ENCODE results near the gene CTDSP1. TPM values are rescaled to one million over a fixed set of nuclear protein-coding genes. Genes with fewer than 3 reads are reported as not detected.

Gene CTDSP1
- total and polyA plus RNA-seq, 2 donors (not counting 1 experiment from before 2014, with no cell fraction given), result 99.8 to 207 TPM

DNA sequence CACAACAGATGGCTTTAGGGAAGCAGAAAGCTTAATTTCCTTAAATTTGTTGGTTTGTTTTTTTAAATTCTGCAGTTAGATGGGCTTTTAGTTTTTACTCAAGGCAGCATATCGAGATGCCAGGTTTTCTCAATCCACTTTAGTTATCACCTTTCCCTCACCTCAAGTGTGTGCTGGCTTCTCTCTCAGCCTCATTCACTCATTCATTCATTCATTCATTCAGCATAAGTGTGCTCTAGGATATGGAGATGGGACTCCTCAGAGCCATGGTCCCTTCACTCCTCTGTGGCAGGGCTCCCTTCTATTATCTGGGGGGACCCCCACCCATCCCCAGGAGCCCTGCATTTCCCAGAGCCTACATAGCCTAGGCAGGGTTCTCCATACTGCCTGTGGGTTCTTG is 38.3 kb downstream of the CTDSP1 start:
- H3K9me3 Mint-ChIP-seq (ENCODE audit: insufficient read depth), result no peaks in the 10 kb centered on the region
- DNase-seq, result no peak
- CTCF ChIA-PET, result no interaction called here
- intact Hi-C loops (cut with micrococcal nuclease), result no loop called here
- no peaks in the 10 kb centered on the region for H3K36me3 ChIP-seq (replicated peaks in 1 of 2; ENCODE audit: control extremely low read depth in 1 of 2, control insufficient read depth in 1 of 2, extremely low read depth in 1 of 2, insufficient read depth in 2 of 2, low read length in 1 of 2)
- H3K4me1 Mint-ChIP-seq, result peaks cover 20% of the 10 kb centered on the region
- H3K4me3 Mint-ChIP-seq, result no peak overlapping the region
- no peak for ATAC-seq (ENCODE audit: low read depth)
- no peaks in the 10 kb centered on the region for H3K79me2 ChIP-seq (ENCODE audit: control insufficient read depth, insufficient read depth, low read length)
- peaks cover 12 to 16% of the 10 kb centered on the region in 2 donors for H3K4me1 ChIP-seq (ENCODE audit: control insufficient read depth in 2 of 2, insufficient read depth in 2 of 2, low read length in 2 of 2)
- H3K4me2 ChIP-seq (replicated peaks; ENCODE audit: low read depth, low read length, poor library complexity, severe bottlenecking), result peak overlapping the region; percentile 17
- H3K9ac ChIP-seq (ENCODE audit: low read length), result no peak overlapping the region
- no peak for TF ChIP-seq EZH2 (IDR thresholded peaks at IDR 0.05; ENCODE audit: borderline replicate concordance, insufficient read depth, low read depth, low read length, poor library complexity, severe bottlenecking)
- TF ChIP-seq, protein P1, sequence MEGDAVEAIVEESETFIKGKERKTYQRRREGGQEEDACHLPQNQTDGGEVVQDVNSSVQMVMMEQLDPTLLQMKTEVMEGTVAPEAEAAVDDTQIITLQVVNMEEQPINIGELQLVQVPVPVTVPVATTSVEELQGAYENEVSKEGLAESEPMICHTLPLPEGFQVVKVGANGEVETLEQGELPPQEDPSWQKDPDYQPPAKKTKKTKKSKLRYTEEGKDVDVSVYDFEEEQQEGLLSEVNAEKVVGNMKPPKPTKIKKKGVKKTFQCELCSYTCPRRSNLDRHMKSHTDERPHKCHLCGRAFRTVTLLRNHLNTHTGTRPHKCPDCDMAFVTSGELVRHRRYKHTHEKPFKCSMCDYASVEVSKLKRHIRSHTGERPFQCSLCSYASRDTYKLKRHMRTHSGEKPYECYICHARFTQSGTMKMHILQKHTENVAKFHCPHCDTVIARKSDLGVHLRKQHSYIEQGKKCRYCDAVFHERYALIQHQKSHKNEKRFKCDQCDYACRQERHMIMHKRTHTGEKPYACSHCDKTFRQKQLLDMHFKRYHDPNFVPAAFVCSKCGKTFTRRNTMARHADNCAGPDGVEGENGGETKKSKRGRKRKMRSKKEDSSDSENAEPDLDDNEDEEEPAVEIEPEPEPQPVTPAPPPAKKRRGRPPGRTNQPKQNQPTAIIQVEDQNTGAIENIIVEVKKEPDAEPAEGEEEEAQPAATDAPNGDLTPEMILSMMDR (IDR thresholded peaks at IDR 0.05), result no peak
- H3K4me3 ChIP-seq (ENCODE audit: control extremely low read depth in 1 of 5, extremely low read depth in 1 of 5, insufficient read depth in 1 of 5, low read depth in 2 of 5, low read length in 4 of 5), result no peak overlapping the region
- no peaks in the 10 kb centered on the region for H3K27me3 ChIP-seq (replicated peaks in 1 of 4; ENCODE audit: control extremely low read depth in 1 of 4, control insufficient read depth in 3 of 4, insufficient read depth in 4 of 4, low read length in 3 of 4)
- no peak overlapping the region for H3K27ac ChIP-seq (ENCODE audit: low read length in 2 of 2)
- no peaks in the 10 kb centered on the region for H4K20me1 ChIP-seq (ENCODE audit: control insufficient read depth, insufficient read depth, low read length, poor library complexity, severe bottlenecking)
- H3K27ac Mint-ChIP-seq, result no peak overlapping the region
- no peaks in the 10 kb centered on the region for H3K9me3 ChIP-seq (ENCODE audit: control extremely low read depth in 1 of 3, control insufficient read depth in 2 of 3, insufficient read depth in 1 of 3, low read length in 2 of 3)
- H3K27me3 Mint-ChIP-seq, result no peaks in the 10 kb centered on the region
- H2AFZ ChIP-seq (ENCODE audit: insufficient read depth, low read depth, low read length, poor library complexity, severe bottlenecking), result no peak overlapping the region
- POLR2A ChIA-PET, result no interaction called here
- no CpG with 5 or more reads among the region's 1 CpG for WGBS (ENCODE audit: insufficient coverage)

DNA sequence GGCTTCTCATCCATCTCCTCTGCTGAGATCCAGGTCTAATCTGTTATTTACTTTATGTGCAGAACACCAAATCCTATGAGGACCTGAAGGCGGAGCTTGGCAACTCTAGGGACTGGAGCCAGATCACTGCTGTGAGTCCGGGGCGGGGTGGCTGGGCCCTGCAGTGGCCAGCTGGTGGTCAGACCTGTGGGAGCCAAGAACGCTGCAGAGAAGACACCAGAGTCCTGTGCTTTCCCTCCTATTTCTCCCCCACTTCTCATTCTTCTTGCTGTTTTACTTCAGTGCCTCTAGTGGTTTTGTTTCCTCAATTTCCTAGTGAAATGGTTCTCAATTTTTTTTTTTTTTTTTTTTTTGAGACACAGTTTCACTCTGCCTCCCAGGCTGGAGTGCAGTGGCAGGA is 38.9 kb downstream of the CTDSP1 start:
- peak; percentile 48 for DNase-seq
- TF ChIP-seq EZH2 (IDR thresholded peaks at IDR 0.05; ENCODE audit: borderline replicate concordance, insufficient read depth, low read depth, low read length, poor library complexity, severe bottlenecking), result no peak
- no peak for ATAC-seq (ENCODE audit: low read depth)
- H3K36me3 ChIP-seq (replicated peaks in 1 of 2; ENCODE audit: control extremely low read depth in 1 of 2, control insufficient read depth in 1 of 2, extremely low read depth in 1 of 2, insufficient read depth in 2 of 2, low read length in 1 of 2), result no peaks in the 10 kb centered on the region
- no peaks in the 10 kb centered on the region for H4K20me1 ChIP-seq (ENCODE audit: control insufficient read depth, insufficient read depth, low read length, poor library complexity, severe bottlenecking)
- WGBS (ENCODE audit: insufficient coverage), result 100% methylated on average over 2 of the region's 4 CpGs
- H3K27me3 ChIP-seq (replicated peaks in 1 of 4; ENCODE audit: control extremely low read depth in 1 of 4, control insufficient read depth in 3 of 4, insufficient read depth in 4 of 4, low read length in 3 of 4), result no peaks in the 10 kb centered on the region
- no peaks in the 10 kb centered on the region for H3K79me2 ChIP-seq (ENCODE audit: control insufficient read depth, insufficient read depth, low read length)
- no peak overlapping the region for H2AFZ ChIP-seq (ENCODE audit: insufficient read depth, low read depth, low read length, poor library complexity, severe bottlenecking)
- H3K27ac ChIP-seq (ENCODE audit: low read length in 2 of 2), result no peak overlapping the region
- H3K4me3 ChIP-seq (ENCODE audit: control extremely low read depth in 1 of 5, extremely low read depth in 1 of 5, insufficient read depth in 1 of 5, low read depth in 2 of 5, low read length in 4 of 5), result no peak overlapping the region
- ChIA-PET POLR2A (no interaction called here), CTCF (no interaction called here)
- intact Hi-C loops (cut with micrococcal nuclease), result no loop called here
- no peak overlapping the region for H3K9ac ChIP-seq (ENCODE audit: low read length)
- Mint-ChIP-seq H3K27me3 (no peaks in the 10 kb centered on the region), H3K4me3 (no peak overlapping the region), H3K9me3 (ENCODE audit: insufficient read depth) (no peaks in the 10 kb centered on the region), H3K27ac (no peak overlapping the region), H3K4me1 (peaks cover 20% of the 10 kb centered on the region)
- peaks cover 12 to 16% of the 10 kb centered on the region in 2 donors for H3K4me1 ChIP-seq (ENCODE audit: control insufficient read depth in 2 of 2, insufficient read depth in 2 of 2, low read length in 2 of 2)
- no peaks in the 10 kb centered on the region for H3K9me3 ChIP-seq (ENCODE audit: control extremely low read depth in 1 of 3, control insufficient read depth in 2 of 3, insufficient read depth in 1 of 3, low read length in 2 of 3)
- peak overlapping the region; percentile 17 for H3K4me2 ChIP-seq (replicated peaks; ENCODE audit: low read depth, low read length, poor library complexity, severe bottlenecking)

Measured in B cell (primary cell).